KG1 (cell line): Measurements from ENCODE around the gene WBP1L.
A peak's percentile ranks its signal among the peaks of the same experiment; 100 is the strongest.

Experiments
- DNase-seq: peaks from one replicate; lab custom pipeline; 2025; lab: John Stamatoyannopoulos, UW

WBP1L gene

GRCh38 chr10:102759497-102760210 is 15.9 kb downstream of the WBP1L start:
- no peak for DNase-seq

DNA sequence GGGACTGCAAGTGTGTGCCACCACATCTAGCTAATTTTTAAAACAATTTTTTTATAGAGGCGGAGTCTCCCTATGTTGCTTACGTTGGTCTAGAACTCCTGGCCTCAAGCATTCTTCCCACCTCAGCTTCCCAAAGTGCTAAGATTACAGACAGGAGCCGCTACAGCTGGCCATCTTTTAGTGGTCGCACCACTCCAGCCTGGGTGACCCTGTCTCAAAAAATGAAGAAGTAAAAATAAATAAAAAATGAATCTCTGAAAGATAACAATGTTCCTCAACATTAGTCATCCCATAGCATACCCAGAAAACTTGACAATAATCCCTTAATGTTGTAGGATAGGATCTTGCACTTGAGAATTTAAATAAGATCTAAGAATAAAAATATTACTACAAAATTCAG is 18.2 kb downstream of the WBP1L start:
- no peak for DNase-seq

DNA sequence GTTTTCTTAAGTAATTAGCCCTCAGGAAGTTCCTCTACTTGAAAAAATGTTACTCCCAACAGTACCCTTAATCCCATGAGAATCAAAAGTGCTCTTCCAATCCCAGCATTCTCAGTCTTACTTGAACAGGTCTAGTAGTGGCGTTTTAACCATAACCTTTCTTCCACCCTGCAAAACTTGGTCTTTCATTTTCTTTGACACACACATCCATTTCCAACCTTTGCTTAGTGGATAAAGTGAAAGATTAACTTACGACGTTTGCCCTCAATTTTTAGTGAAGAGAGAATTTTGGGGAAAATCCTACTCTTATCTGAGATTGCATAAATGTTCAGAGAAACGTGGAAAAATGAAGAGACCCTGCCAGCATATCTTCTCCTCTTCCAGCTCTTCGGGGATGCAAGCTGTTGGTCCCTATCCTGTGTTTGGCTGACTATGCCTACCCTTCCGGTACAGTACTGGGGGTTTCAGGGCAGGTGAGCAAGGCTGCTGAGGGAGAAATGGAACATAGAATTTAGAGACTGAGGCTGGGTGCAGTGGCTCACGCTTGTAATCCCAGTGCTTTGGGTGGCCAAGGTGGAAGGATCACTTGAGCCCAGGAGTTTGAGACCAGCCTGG is 18.8 kb downstream of the WBP1L start:
- no peak for DNase-seq

GRCh38 chr10:102763037-102763607 is 19.4 kb downstream of the WBP1L start:
- no peak for DNase-seq

DNA sequence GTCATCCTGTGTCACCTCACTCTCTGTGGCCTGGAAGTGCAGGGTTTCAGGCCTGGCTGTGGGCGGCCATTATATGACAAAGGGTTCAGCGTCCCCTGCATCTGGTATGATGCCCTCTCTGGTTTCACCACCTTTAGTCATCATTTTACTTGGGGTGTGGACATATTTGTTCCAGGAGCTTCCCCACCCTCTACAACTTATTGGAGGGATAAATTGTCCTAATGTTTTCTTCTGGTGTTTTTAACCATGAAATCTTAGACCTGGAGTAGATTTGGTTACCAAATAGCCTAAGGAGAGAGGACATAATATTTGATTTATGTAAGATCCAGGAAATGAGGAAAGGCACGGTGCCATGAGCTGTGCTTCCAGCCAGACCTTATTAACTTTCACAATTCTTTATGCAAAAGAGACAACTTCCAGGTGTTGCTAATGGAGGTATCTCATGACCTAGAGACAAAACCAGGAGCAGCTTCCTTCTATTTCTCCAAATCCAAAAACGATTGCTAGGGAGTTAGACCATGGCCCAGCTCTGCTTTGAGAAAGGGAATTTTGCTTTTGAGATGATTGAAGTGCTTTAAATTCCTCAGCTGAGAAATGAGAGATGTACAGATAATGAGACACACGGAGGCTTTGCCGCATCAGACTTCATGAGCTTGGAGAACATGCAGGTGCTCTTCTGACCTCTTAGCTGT is 20.9 kb downstream of the WBP1L start:
- no peak for DNase-seq

DNA sequence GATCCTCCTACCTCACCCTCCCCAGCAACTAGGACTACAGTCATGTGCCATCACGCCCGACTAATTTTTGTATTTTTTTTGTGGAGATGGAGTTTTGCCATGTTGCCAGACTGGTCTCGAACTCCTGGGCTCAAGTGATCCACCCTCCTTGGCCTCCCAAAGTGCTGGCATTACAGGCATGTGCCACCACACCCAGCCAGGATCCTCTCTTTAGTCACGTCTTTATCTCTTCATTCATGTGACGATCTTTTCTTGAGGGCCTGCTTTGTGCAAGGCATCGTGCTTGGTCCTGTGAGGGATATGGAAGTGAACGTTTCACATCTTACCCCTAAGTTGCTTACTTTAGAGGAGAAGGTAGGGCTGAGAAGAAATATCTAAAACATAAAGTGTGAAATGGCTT is 21.6 kb downstream of the WBP1L start:
- no peak for DNase-seq

GRCh38 chr10:102767428-102768160 is 23.8 kb downstream of the WBP1L start:
- DNase-seq: no peak

GRCh38 chr10:102769375-102770107 is 25.8 kb downstream of the WBP1L start:
- no peak for DNase-seq

- DNase-seq: no peak
Observed at GRCh38 chr10:102770108-102770482, 26.3 kb downstream of the WBP1L start.

GRCh38 chr10:102770792-102771191 is 27.0 kb downstream of the WBP1L start:
- no peak for DNase-seq

- DNase-seq: no peak
Observed at GRCh38 chr10:102773320-102773719, 29.6 kb downstream of the WBP1L start.

GRCh38 chr10:102773986-102774385 is 30.2 kb downstream of the WBP1L start:
- no peak for DNase-seq

DNA sequence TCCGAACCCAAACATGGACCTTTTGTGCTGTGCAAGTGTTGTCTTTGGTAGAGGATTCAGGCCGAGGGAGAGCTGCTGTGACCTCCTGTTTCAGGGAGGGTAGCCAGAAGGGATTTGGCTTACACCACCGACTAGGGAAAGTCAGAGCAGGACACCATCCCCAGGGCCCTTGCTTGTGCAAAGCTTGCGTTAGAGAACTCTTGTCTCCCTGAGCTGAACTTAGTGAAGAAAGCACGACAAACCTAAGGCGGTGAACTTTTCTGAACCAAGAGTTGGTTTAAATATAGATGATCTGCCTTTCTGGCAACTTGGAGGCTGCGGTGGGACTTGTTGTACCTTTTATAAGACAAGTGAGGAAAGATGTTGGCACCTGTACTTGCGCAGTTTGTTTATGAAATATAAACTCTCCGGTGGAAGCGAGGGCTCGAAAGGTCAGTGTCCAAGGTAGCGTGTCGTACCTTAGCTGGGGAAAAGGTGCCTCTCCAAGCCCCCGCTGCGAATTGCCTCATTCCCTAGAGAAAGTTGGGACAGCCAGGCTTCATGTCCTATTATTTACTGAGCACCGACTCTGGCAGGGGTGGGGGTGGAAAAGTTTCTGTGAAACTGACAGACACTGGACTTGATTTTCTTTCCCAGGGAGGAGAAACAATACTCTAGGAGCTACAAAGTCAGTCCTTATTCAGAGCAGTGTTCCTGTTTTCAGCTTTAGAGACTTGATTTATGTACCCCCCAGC is 31.6 kb downstream of the WBP1L start:
- DNase-seq: no peak

GRCh38 chr10:102775935-102776669 is 32.4 kb downstream of the WBP1L start:
- peak; percentile 25 for DNase-seq

- no peak for DNase-seq
Observed at GRCh38 chr10:102776779-102777456, 33.2 kb downstream of the WBP1L start.

DNA sequence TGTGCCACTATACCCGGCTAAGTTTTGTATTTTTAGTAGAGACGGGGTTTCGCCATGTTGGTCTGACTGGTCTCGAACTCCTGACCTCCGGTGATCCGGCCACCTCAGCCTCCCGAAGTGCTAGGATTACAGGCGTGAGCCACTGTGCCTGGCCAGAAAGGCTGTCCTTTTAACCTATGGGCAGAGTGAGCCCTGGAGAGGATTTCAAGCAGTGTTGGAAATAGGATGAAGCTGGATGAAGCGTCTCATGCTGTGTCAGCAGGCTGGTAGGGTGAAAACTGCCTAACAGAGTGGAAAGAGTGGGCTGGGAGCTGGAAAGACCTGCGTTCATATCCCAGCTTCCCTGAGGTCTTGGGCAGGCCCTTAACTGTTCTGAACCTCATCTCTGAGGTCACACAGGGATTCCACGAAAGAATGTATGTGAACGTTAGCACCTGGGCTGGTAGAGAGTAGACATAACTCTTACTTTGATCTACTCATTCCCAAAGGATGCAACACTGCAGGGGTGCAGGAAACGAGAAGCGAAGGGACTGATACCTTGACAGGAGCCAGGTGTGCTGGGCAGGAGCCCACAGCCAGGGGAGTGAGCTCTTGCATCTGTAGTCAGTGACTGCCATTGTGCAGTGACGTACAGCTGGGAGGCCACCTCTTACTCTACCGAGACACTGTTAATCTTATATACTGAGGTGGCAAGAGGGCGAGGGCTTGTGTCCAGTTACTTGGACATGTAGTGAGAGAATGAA is 34.1 kb downstream of the WBP1L start:
- no peak for DNase-seq

- DNase-seq: no peak
Observed at GRCh38 chr10:102778781-102779180, 35.0 kb downstream of the WBP1L start.

DNA sequence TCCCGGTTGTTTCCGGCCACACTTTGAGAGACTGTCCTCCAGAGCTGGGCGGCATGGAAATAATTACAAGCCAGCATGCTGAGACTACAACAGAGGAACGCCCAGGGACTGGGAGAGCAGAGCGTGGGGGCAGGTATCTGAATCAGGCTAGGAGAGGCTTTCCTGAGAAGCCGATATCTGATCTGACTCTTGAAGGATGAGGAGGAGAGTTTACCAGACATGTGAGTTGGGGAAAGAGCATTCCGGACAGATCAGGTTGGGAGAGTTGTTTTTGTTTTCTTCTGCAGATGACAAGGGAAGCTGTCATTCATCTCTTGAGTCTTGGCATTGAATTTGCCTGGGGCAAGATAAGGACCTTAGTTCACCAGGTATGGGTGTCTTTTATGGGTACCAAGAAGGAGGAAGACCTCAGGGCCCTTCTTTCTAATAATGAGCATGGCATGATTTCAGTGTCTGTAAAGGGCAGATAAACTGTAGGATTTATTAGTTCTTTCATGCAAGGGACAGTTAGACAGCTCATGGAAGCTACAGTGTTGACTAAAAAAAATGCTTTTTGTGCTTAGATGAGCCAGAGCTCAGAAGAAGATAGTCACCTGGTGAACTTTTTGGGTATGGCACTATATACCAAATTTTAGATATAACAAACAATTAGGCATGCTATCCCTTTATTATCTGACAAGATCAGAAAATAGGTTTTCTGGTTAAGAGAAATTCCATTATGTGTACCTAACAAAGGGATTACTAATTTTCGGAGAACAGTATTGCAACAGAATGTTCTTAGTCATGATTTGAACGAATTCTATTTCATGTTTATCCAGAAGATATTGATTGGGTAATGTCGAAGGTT is 36.2 kb downstream of the WBP1L start:
- no peak for DNase-seq
